Stimulated activated CD4-positive, alpha-beta T cell treated with anti-CD3 and anti-CD28 coated beads, Interleukin-2, amount 100 ng/mL, for 4 hours (primary cell): ENCODE measurements around the gene EXOC6B.
"Not testable (repeated sequence)": the region's sequence is repeated elsewhere in the genome, so short reads cannot be mapped to it uniquely, and the experiment has no call there.

Experiments used
- DNase-seq: peaks from one replicate; pipeline ENCODE4 v3.0.0-alpha.2; 2020; ENCODE audit warnings: low read depth

Gene EXOC6B

GRCh38 chr2:72545790-72546189 is 280.0 kb downstream of the EXOC6B start:
- DNase-seq: no peak

GRCh38 chr2:72544554-72544953 is 281.3 kb downstream of the EXOC6B start:
- no peak for DNase-seq

- DNase-seq: no peak
Measured at GRCh38 chr2:72543497-72544216, 282.2 kb downstream of the EXOC6B start.

GRCh38 chr2:72539071-72539552 is 286.7 kb downstream of the EXOC6B start:
- no peak for DNase-seq

- no peak for DNase-seq
Measured at GRCh38 chr2:72538486-72538885, 287.3 kb downstream of the EXOC6B start.

GRCh38 chr2:72535586-72535985 is 290.2 kb downstream of the EXOC6B start:
- not testable (repeated sequence) for DNase-seq

- no peak for DNase-seq
Measured at GRCh38 chr2:72533765-72534164, 292.1 kb downstream of the EXOC6B start.

- DNase-seq: no peak
Measured at GRCh38 chr2:72527424-72527823, 298.4 kb downstream of the EXOC6B start.

- DNase-seq: no peak
Measured at GRCh38 chr2:72526623-72527022, 299.2 kb downstream of the EXOC6B start.

- DNase-seq: no peak
Measured at GRCh38 chr2:72524071-72524470, 301.8 kb downstream of the EXOC6B start.

GRCh38 chr2:72515696-72516095 is 310.1 kb downstream of the EXOC6B start:
- DNase-seq: no peak

- DNase-seq: no peak
Measured at GRCh38 chr2:72513011-72513410, 312.8 kb downstream of the EXOC6B start.

GRCh38 chr2:72512376-72512775 is 313.5 kb downstream of the EXOC6B start:
- DNase-seq: no peak

- DNase-seq: no peak
Measured at GRCh38 chr2:72511906-72512305, 313.9 kb downstream of the EXOC6B start.

- no peak for DNase-seq
Measured at GRCh38 chr2:72497763-72498162, 328.1 kb downstream of the EXOC6B start.

GRCh38 chr2:72496479-72496878 is 329.4 kb downstream of the EXOC6B start:
- DNase-seq: no peak

- no peak for DNase-seq
Measured at GRCh38 chr2:72494392-72494791, 331.4 kb downstream of the EXOC6B start.

GRCh38 chr2:72484622-72485021 is 341.2 kb downstream of the EXOC6B start:
- not testable (repeated sequence) for DNase-seq

GRCh38 chr2:72483346-72483745 is 342.5 kb downstream of the EXOC6B start:
- no peak for DNase-seq

GRCh38 chr2:72475246-72475645 is 350.6 kb downstream of the EXOC6B start:
- DNase-seq: no peak

GRCh38 chr2:72457801-72458516 is 367.9 kb downstream of the EXOC6B start:
- DNase-seq: no peak

- DNase-seq: no peak
Measured at GRCh38 chr2:72454189-72454588, 371.6 kb downstream of the EXOC6B start.

GRCh38 chr2:72442270-72442669 is 383.6 kb downstream of the EXOC6B start:
- no peak for DNase-seq

- no peak for DNase-seq
Measured at GRCh38 chr2:72439892-72440291, 385.9 kb downstream of the EXOC6B start.
